ENCODE measurements around the gene CDKN2B-AS1.

DNA sequence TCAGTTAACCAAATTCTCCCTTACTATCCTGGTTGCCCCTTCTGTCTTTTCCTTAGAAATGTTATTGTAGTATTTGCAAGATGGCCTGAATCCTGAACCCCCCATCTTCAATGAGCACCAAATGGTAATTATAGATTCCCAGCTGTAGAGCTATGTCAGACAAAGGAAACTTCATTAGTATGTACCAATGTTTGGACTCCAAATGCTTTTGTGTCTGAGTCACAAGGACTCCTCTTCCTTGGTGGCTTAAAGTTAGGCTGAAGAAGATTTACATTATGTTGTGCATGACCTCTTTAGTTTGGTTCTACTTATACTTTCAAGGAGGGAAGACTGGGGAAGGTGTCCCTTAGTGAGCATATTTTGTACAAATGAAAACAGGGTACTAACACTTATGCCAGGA is 120.4 kb downstream of the CDKN2B-AS1 start:
- TF ChIP-seq CTCF (conservative IDR thresholded peaks at IDR 0.05; ENCODE audit: low read depth in 2 of 2), result no peak
- no peak for TF ChIP-seq ZNF331 (CRISPR knock-in tag; IDR thresholded peaks at IDR 0.05; ENCODE audit: low read depth)
- TF ChIP-seq, protein P1, sequence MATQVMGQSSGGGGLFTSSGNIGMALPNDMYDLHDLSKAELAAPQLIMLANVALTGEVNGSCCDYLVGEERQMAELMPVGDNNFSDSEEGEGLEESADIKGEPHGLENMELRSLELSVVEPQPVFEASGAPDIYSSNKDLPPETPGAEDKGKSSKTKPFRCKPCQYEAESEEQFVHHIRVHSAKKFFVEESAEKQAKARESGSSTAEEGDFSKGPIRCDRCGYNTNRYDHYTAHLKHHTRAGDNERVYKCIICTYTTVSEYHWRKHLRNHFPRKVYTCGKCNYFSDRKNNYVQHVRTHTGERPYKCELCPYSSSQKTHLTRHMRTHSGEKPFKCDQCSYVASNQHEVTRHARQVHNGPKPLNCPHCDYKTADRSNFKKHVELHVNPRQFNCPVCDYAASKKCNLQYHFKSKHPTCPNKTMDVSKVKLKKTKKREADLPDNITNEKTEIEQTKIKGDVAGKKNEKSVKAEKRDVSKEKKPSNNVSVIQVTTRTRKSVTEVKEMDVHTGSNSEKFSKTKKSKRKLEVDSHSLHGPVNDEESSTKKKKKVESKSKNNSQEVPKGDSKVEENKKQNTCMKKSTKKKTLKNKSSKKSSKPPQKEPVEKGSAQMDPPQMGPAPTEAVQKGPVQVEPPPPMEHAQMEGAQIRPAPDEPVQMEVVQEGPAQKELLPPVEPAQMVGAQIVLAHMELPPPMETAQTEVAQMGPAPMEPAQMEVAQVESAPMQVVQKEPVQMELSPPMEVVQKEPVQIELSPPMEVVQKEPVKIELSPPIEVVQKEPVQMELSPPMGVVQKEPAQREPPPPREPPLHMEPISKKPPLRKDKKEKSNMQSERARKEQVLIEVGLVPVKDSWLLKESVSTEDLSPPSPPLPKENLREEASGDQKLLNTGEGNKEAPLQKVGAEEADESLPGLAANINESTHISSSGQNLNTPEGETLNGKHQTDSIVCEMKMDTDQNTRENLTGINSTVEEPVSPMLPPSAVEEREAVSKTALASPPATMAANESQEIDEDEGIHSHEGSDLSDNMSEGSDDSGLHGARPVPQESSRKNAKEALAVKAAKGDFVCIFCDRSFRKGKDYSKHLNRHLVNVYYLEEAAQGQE (IDR thresholded peaks at IDR 0.05; ENCODE audit: unreplicated experiment), result no peak
- TF ChIP-seq EZH2phosphoT487 (IDR thresholded peaks at IDR 0.05; ENCODE audit: unreplicated experiment), result no peak
- TF ChIP-seq POLR2AphosphoS5 (IDR thresholded peaks at IDR 0.05; ENCODE audit: low read depth), result no peak

Measured in GM23338 (cell line).